22Rv1 (cell line): ENCODE measurements around the gene RHO.

ENCODE experiments used
- CTCF ChIP-seq: fragments of 450-650 bp; IDR thresholded peaks from 2 replicates; pipeline ENCODE4 v1.5.1; 2017; ENCODE audit warnings: mild to moderate bottlenecking
- ZFX ChIP-seq: fragments of 450-650 bp; IDR thresholded peaks from 2 replicates; pipeline ENCODE4 v1.6.1; 2017; ENCODE audit warnings: antibody characterized with exemption, borderline replicate concordance

GRCh38 chr3:129574206-129574605 is 45.8 kb downstream of the RHO start:
- TF ChIP-seq CTCF, result no peak
- TF ChIP-seq ZFX, result no peak
